NCI-H1092 treated with DMSO at 0.1 percent for 48 hours (cell line): ENCODE results near the gene INPP5D.

ENCODE experiments used
- DNase-seq: peaks from one replicate; lab custom pipeline; 2025; lab: John Stamatoyannopoulos, UW

INPP5D gene

GRCh38 chr2:233075966-233076339 lies 15.8 kb downstream of the INPP5D start:
- DNase-seq = no peak

DNA sequence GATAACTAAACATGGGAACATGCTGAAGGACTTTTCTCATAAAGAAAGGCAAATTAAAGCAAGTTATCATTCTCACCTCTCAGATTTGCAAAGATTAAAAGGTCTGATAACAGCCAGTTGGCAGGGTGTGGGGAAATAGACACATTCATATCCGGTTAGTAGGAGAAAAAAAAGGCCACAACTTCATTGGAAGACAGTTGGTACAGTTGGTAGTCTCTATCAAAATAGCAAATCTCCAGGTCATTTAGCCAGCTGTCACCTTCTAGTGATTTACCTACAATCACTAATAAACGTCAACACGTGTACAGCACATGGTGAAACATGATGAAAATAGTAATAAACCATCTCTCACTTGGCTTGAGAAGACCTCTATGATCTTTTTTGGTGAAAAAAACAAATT lies 16.6 kb downstream of the INPP5D start:
- no peak for DNase-seq

GRCh38 chr2:233079473-233079877 lies 19.3 kb downstream of the INPP5D start:
- DNase-seq = no peak

DNA sequence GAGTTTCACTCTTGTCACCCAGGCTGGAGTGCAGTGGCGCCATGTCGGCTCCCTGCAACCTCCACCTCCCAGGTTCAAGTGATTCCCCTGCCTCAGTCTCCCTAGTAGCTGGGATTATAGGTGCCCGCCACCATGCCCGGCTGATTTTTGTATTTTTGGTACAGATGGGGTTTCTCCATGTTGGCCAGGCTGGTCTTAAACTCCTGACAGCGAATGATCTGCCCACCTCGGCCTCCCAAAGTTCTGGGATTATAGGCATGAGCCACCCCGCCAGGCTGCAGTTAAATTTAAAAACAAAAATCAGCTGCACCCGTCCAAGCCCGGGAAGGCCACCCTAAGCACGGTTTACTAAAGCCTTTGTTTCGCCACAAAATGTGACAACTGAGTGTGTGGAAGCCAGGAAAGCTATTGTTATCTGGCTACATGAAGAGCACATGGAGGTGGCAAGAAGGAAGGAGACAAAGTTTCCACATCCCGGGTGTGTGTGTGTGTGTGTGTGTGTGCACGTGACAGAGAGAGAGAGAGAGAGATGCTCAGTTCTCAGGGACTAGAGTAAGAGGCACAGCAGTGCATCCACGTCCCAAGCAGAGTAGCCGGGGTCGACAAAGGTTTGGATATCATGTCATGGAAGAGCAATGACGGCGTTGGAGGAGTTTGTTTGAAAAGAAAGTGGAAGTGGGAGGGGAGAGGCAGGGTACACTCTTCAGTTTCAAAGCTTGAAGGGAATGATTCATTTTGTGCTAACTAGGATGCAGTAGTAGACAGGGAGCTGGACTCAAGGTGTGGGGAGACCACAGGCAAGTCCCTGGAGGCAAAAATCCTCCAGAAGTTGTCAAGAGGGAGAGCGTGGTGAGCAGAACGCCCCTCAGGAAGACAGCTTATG lies 20.1 kb downstream of the INPP5D start:
- no peak for DNase-seq

- no peak for DNase-seq
These were observed 20.7 kb downstream of the INPP5D start for GRCh38 chr2:233080836-233081229.

- DNase-seq = no peak
These were observed 21.1 kb downstream of the INPP5D start for GRCh38 chr2:233081232-233081730.

DNA sequence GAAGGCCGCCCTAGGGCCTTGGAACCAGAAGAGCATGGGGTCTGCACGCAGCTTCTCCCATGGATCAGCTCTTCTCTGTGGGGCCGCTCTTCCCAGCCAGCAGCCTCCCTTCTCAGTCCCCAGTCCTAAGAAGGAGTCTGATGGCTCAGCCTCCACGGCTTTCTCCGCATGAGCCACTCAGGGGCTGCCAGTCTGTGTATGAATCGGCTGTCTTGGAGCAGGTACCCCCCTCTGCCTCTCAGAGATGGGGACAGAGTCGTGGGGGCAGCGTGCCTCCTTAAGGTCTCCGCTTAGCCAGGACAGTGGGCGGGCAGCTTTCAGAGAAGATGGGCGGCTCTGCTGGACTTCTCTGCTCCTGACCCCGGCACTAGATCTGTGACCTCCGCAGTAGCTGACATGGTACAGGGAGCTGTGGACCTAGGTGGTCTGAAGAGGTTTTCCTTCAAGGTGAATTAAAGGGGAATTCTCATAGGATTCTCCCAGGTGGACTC lies 21.6 kb downstream of the INPP5D start:
- DNase-seq = no peak

DNA sequence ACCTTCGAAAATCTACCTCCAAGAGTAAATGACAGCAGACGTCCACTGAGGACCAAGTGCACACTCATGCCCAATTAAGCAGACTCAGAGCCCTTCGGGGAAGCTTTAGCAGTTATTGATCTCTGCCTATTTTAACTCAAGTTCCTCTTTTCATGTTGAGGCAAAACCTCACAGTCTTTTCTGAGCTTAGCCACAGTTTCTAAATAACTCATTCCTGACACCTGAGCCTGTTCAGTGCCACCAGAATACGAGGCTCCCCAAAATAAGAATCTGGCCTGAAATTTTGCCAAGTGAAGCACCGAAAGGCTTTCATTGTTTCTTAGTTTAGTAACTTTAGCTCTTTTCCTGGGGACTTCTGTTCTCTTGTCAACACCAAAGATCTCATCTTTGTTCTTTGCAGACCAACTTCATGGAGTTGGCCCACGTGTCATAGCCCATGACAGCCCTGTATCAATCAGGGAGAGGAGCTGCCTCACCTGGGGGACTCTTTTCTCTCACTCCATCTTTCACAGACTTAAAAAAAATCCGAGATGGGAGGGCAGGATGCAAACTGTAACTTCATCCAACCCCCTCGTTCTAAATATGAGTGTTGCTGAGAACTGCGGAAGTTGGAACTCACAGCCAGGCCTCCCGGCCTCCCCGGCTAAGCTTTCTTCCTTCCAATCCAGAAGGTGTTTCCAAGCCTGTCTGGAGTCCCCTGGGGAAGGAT lies 22.2 kb downstream of the INPP5D start:
- DNase-seq = no peak

GRCh38 chr2:233082931-233083755 lies 23.0 kb downstream of the INPP5D start:
- DNase-seq = no peak

DNA sequence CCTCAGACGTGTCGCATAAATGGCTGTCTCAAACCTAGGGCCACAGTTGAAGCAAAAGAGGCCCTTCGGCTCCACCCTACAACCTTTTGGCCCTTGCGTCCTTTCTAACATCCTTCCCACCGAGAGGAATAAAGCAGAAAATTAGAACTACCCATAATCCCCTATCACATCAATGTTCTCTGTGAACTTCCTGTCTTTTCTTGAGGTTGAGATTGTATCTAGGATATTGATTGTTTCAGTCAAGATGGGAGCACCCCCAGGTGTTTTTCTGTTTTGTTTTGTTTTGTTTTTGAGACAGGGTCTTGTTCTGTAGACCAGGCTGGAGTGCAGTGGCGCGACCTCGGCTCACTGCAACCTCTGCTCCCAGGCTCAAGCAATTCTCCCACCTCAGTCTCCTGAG lies 23.6 kb downstream of the INPP5D start:
- no peak for DNase-seq

- no peak for DNase-seq
These were observed 24.3 kb downstream of the INPP5D start for GRCh38 chr2:233084488-233084887.

DNA sequence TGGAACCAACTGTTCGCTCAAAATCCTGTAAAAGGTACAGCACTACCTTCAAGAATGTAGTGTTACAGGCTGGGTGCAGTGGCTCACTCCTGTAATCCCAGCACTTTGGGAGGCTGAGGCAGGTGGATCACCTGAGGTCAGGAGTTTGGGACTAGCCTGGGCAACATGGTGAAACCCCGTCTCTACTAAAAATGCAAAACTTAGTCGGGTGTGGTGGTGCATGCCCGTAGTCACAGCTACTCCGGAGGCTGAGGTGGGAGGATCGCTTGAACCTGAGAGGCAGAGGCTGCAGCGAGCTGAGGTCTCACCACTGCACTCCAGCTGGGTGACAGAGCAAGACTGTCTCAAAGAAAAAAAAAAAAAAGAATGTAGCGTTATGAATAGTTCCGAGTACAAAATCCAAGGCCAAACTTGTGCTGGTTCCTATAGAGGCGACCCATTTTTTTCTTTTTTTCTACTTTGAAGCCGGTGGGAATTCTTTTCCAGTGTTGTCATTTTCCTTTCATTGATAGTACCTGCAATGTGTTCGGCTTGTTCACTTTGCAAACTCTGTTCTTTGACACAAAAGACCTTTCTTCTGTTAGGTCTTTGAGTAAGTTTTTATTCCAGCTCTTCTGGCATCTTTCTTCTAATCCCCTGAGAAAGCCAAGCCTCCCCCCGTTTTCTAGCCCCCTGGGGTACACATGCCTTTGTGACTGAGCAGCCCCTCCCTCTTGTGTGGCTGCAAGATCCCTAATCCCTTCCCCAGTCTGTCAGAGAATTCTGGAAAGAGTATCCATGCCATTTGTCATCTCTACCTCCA lies 25.1 kb downstream of the INPP5D start:
- DNase-seq = no peak

- no peak for DNase-seq
These were observed 25.7 kb downstream of the INPP5D start for GRCh38 chr2:233085839-233086150.

DNA sequence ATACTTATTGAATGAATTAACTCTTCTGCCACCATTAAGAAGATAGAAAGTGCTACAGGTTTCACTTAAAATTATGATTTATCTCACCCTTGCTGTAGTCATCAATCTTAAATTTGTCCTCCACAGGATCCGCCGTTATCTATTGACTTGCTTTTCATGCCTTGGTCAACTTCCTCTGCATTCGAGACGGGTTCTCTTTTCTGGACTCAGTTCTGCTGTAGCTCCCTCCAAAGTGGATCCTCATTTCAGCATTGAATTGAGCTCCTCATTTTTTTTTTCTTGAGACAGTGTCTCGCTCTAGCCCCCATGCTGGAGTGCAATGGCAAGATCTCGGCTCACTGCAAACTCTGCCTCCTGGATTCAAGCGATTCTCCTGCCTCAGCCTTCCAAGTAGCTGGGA lies 27.6 kb downstream of the INPP5D start:
- DNase-seq = no peak

DNA sequence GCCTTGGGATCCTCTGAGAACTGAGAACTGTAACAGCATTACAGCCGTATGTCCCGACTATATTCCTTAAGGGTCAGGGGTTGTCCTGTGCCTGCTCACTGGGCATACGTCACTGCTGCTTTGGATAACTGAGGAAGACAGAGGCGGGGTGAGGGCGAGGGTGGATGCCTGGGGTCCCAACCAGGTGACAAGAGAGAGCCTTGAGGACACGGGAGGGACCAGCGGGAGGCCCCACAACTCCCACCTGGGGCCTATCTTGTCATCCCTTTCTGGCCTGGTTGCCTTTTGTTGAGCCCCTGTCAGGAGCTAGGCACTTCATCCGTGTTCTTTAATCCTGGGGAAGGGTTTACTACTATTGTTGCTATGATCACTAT lies 28.8 kb downstream of the INPP5D start:
- no peak for DNase-seq

GRCh38 chr2:233089851-233090250 lies 29.7 kb downstream of the INPP5D start:
- DNase-seq = no peak

DNA sequence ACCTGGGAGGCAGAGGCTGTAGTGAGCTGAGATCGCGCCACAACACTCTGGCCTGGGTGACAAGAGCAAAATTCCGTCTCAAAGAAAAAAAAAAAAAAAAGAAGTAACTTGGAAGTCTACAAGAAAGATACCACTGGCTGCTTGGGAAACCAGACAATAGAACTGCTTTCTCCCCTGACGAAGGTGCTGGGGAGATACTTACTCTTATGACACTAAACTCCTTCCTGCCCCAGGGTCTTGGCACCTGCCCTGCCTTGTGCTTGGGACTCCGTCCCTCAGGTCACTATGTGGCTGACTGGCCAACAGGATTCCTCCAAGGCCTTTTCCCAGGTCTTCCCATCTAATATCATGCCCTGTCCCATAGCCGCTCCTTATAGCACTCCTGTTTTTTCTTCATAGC lies 30.7 kb downstream of the INPP5D start:
- DNase-seq = no peak

DNA sequence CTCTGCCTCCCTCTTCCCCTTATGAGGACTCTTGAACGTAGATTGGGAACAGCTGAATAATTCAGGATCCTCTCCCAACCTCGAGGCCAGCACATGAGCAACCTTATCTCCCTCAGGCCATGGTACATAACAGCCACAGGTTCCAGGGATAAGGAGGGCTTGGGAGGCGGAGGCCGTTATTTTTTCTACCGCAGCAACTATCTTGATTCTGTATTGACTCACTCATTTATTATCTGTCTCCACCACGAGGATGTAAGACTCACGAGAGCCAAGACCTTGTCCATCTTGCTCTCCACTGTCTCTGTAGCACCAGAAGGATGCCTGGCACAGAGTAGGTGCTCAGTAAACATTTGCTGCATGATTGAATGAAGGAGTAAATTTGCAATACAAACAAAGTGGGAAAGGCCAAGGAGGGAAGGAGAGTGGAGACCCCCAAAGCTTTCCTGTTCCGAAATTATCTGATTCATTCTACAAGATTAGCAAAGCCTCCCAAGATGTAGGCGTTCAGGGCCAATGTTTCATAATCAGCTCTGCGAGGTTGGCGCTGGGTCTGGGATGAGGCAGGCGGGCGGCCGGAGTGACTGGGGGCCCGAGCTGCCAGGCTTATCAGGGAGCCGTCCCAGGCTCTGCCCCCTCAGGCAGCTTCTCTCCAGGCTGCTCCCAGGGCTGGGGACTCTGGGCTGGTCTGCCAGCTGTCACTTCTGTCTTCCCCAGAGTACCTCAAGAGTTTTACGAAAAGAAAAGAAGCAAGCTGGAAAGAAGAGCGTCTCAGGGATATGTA lies 31.6 kb downstream of the INPP5D start:
- no peak for DNase-seq

DNA sequence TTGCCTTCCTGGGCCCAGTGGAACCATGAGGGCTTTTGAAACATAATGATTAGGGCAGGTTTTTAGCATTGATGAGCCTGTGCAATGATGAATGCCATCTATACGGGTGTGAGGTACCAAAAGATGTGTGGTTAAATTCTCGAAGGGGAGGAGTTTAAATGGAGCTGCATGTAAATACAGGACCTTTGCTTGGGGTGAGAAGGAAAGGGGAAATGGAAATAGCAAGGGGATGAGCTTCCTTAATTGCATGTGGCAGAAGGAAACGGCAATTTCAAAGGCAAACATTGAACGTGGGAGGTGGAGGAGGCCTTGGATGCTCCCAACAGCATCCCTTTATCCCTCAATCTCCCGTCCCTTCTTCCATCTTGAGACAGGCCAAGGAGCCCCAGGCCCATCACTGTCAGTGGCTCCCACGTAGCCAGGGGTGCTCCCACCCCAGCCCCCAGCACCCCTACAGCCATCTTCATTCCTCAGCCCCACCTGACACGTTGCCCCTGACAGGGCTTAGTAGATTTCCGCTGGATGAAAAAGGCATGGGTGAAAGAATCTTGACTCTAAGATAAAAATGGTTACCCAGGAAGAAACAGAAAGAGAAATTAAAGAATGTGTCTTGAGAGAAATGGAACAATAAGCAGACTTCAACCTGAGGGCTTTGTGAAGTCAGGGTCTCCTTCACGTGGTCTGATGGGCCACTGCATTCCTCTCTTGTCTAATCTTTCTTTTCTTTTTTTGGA lies 32.5 kb downstream of the INPP5D start:
- no peak for DNase-seq

DNA sequence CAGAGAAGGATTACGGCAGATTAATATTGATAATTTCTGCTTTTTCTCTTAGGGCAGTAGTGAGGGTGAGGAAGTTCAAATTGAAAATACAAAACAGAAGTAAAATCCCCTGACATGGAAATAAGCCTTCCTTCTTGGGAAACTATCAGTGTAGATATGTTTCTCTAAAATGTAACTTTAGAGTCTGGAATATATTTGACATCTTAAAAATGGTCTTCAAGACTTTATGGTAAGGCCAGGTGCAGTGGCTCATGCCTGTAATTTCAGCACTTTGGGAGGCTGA lies 33.0 kb downstream of the INPP5D start:
- no peak for DNase-seq
